Ecto neural progenitor cell (in vitro differentiated cells): ENCODE results near the gene MMP15.
"Not testable (repeated sequence)": the region's sequence is repeated elsewhere in the genome, so short reads cannot be mapped to it uniquely, and the experiment has no call there.

Experiments
- DNase-seq: peaks from one replicate; pipeline ENCODE4 v3.0.0-alpha.2; 2018; ENCODE audit warnings: low spot score

MMP15 gene

DNA sequence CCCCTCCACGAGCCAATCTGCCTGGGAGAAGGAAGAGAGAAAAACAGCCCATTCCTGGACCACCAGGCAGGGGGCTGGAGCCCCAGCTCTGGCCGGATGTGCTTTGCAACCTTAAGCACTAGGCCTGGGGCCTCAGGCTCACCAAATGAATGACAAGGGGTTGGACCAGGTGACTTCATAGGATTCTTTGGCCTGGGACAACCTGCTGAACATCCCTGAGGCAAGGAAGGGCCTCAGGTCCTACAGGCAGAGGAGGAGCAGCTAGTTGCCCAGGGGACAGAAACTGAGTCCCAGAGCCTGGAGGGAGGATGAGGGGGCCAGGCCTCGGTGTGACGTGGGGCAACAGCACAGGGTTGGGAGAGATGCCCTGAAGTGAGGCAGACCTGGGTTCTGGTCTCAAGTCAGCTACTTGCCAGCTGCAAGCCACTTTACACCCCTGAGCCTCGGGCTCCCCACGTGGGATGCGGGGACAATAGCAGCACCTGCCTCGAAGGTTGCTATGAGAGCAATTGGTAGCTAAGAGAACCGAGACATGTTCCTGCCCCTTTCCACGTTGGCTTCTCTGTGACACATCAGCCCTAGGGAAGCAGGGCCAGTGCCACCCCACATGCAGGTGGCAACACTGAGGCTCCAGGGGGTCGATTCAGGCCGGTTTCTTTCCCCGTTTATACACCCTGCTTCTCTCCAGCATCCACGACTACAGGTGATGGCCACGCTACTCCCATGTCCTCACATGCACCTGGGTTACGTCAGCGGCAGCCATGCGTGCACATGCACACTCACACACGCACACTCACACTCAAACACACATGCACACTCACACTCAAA lies 61.0 kb downstream of the MMP15 start:
- DNase-seq = no peak

DNA sequence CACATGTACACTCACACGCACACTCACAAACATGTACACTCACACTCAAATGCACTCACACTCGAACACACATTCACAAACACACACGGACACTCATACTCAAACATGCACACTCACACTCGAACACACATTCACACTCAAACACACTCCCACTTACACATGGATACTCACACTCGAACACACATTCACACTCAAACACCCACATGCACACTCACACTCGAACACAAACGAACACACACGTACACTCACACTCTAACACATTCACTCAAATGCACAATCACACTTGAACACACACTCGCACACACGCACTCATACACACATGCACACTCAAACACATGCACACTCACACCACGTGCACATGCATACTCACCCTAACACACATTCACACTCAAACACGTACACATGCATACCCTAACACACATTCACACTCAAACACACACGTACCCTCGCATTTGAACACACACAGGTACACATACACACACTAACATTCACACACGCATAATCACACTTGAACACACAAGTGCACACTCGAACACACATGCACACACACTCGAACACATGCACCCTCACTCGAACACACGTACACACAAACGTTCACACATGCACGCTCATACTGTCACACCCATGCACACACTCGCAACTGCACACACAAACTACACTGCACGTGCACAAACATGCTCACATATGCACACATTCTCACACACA lies 61.8 kb downstream of the MMP15 start:
- DNase-seq = no peak

DNA sequence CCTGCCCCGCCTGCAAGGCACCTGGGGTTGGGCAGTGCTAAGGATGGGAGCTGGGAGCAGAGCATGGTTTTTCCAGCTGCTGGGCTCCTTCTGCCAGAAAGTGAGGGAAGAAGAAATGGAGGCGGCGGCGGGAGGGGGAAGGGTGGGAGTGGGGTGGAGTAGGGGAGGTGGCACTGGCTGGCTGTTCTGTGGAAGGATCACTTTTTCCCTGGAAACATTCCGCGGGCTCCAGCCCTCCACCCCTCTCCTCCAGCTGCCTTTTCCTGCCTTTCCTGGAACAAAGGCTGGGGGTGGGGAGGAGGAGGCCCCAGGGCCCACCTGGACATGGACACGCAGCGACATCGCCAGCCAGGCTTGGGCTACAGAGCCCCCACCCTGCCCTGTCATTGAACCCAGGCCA lies 62.5 kb downstream of the MMP15 start:
- no peak for DNase-seq

DNA sequence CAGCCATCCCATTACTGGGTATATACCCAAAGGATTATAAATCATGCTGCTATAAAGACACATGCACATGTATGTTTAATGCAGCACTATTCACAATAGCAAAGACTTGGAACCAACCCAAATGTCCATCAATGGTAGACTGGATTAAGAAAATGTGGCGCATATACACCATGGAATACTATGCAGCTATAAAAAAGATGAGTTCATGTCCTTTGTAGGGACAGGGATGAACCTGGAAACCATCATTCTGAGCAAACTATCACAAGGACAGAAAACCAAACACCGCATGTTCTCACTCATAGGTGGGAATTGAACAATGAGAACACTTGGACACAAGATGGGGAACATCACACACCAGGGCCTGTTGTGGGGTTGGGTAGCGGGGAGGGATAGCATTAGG lies 64.8 kb downstream of the MMP15 start:
- not testable (repeated sequence) for DNase-seq

DNA sequence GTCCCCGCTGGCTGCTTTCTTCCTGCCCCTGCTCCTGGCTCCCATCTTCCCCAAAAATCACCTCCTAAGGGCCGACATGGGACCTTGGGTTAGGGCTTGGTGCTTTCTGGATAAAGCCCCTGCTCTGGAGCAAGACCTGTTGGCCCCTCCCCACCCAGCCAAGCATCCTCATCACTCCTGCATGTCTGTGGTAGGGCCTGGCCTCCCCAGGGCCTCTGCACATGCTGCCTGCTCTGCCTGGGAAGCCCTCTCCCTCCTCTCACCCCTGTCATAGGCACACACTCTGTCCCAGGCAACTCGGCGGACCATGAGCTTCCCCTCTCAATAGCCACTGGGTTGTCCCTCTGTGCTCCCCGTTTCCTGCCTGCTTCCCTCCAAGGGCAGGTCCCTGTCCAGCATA lies 68.5 kb downstream of the MMP15 start:
- no peak for DNase-seq

DNA sequence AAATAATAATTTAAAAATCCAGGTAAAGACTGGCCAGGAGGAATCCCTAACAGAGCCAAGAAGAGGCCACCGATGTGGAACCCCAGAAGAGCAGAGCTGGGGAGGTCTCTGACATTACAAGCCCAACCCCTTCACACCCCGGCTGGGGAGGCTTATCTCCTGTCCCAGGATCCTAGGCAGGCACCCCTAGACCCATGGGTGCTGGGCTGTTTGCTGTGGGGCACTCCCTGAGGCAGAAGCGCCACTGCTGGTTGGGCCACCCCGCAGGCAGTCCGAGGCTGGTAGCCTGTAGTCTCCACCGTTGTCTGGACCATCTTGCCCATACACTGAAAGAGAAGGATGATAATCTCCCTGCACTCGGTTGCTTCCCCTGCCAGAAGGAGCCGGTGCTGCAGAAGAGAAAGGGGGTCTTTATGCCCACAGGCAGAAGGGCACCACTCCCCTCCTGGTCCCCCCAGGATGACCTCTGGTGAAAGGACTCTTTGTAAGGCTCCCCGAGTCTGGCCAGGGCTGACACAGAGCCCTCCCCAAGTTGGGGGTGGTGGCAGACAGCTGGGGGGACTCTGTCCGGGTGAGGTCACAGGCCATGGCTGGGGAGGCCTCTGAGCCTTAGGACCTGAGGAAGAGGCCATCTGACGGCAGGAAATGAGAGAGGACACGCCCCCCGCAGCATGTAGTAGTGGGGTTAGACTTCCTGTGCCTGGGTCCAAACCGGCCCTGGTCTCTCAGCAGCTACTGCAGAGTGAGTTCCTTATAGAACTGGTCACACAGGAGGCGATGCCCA lies 69.4 kb downstream of the MMP15 start:
- no peak for DNase-seq

DNA sequence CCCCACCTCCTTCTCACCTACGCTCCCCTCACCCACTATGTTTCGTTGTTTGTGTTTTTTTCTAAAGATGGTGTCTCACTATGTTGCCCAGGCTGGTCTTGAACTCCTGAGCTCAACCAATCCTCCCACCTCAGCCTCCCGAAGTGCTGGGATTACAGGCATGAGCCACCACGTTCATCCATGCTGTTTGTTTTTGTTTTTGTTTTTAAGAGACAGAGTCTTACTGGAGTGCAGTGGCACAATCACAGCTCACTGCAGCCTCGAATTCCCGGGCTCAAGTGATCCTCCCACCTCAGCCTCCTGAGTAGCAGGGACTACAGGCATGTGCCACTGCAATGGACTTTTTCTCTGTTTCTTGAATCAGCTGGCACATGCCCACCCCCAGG lies 70.0 kb downstream of the MMP15 start:
- not testable (repeated sequence) for DNase-seq

DNA sequence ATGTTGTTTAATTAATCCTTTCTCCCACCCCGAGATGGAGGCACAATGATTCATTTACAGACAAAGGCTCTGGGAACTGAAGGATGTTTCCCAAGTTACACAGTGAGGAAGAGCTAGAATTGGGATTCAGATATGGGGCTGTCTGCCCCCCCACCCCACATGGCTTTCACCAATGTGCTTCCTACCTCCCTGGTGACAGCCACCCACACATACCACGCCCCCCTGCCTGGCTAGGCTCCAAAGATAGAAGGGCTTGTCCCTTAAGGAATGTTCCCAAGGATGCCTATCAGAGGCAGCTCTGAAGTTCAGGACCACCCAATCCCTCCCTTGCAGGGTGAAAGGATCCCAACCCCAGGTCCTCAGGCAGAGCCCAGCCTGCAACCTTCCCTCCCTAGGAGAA lies 70.7 kb downstream of the MMP15 start:
- no peak for DNase-seq
